GM12878 (cell line): Measurements from ENCODE around the gene RAB11A. TPM values are rescaled to one million over a fixed set of nuclear protein-coding genes. Genes with fewer than 3 reads are reported as not detected.

Source experiments
- HDAC6 ChIP-seq: fragments of 200-600 bp; sonication (generic); IDR thresholded peaks from one replicate; pipeline ENCODE4 v1.8.0; 2017; ENCODE audit warnings: antibody characterized with exemption; ENCODE audit not compliant: unreplicated experiment
- HDGF ChIP-seq: fragments of 450-650 bp; IDR thresholded peaks from 2 replicates; pipeline ENCODE4 v1.6.1; 2016; ENCODE audit warnings: antibody characterized with exemption
- JUNB ChIP-seq: IDR thresholded peaks from 2 replicates; pipeline ENCODE4 v1.6.1; 2016; ENCODE audit warnings: antibody characterized with exemption, mild to moderate bottlenecking
- NR2C2 ChIP-seq: IDR thresholded peaks from 2 replicates; pipeline ENCODE4 v1.6.1; 2011; ENCODE audit warnings: borderline replicate concordance, low read depth; ENCODE audit not compliant: control insufficient read depth, insufficient read length
- PAX5 ChIP-seq: IDR thresholded peaks from 2 replicates; pipeline ENCODE4 v1.6.1; 2011; ENCODE audit warnings: low read depth, low read length, borderline replicate concordance
- PBX3 ChIP-seq: IDR thresholded peaks from 2 replicates; pipeline ENCODE4 v1.6.1; 2011; ENCODE audit warnings: mild to moderate bottlenecking, low read depth, low read length, moderate library complexity; ENCODE audit not compliant: insufficient replicate concordance
- RELB ChIP-seq: fragments of 450-650 bp; IDR thresholded peaks from 2 replicates; pipeline ENCODE4 v1.6.1; 2017; ENCODE audit warnings: low read depth, mild to moderate bottlenecking, moderate library complexity
- polyA plus RNA-seq, 11 experiments: library from polyadenylated mRNA; depleted of rRNA in 4 of 11; unstranded in 6 of 11; stranded (reverse) in 5 of 11; fragments of >200 nt; fragmentation: Nextera tagmentation in 4 of 11; fragmentation: Illumina TruSeq in 1 of 11; extraction: Ambion mirVana in 4 of 11; extraction: Trizol in 1 of 11; gene quantifications; 1 replicate in 1 of 11; 2 replicates in 10 of 11; pipeline versions ENCODE4 v1.2.1 to v1.2.3, GENCODE V29; 2011 to 2016; ENCODE audit warnings: inconsistent platforms in 2 of 11, missing spikeins in 2 of 11, low read depth in 1 of 11
- total RNA-seq, 4 experiments: library from RNA; depleted of rRNA in 3 of 4; stranded (reverse); fragments of >200 nt in 3 of 4; fragmentation: Illumina TruSeq in 1 of 4; extraction: Trizol in 1 of 4; gene quantifications; 2 replicates each; pipeline versions ENCODE4 v1.2.1 to v1.2.3, GENCODE V29; 2013 to 2021
- TF ChIP-seq, protein P1 (sequence below): fragments of 450-650 bp; IDR thresholded peaks from 2 replicates; pipeline ENCODE4 v1.6.1; 2017; ENCODE audit warnings: mild to moderate bottlenecking, moderate library complexity

Gene RAB11A
- total and polyA plus RNA-seq, 10 of the 15 experiments (the other 5 are each of a cell fraction or from before 2014, with no cell fraction given), result 128 to 387 (median 224) TPM

- no peak for TF ChIP-seq PBX3
- TF ChIP-seq JUNB, result peak; percentile 68
- no peak for TF ChIP-seq RELB
- no peak for TF ChIP-seq HDAC6
- TF ChIP-seq PAX5, result 0 out of 2 replicates have a peak, but pooled peaks have one; percentile 33
- no peak for TF ChIP-seq NR2C2
- TF ChIP-seq, protein P1, sequence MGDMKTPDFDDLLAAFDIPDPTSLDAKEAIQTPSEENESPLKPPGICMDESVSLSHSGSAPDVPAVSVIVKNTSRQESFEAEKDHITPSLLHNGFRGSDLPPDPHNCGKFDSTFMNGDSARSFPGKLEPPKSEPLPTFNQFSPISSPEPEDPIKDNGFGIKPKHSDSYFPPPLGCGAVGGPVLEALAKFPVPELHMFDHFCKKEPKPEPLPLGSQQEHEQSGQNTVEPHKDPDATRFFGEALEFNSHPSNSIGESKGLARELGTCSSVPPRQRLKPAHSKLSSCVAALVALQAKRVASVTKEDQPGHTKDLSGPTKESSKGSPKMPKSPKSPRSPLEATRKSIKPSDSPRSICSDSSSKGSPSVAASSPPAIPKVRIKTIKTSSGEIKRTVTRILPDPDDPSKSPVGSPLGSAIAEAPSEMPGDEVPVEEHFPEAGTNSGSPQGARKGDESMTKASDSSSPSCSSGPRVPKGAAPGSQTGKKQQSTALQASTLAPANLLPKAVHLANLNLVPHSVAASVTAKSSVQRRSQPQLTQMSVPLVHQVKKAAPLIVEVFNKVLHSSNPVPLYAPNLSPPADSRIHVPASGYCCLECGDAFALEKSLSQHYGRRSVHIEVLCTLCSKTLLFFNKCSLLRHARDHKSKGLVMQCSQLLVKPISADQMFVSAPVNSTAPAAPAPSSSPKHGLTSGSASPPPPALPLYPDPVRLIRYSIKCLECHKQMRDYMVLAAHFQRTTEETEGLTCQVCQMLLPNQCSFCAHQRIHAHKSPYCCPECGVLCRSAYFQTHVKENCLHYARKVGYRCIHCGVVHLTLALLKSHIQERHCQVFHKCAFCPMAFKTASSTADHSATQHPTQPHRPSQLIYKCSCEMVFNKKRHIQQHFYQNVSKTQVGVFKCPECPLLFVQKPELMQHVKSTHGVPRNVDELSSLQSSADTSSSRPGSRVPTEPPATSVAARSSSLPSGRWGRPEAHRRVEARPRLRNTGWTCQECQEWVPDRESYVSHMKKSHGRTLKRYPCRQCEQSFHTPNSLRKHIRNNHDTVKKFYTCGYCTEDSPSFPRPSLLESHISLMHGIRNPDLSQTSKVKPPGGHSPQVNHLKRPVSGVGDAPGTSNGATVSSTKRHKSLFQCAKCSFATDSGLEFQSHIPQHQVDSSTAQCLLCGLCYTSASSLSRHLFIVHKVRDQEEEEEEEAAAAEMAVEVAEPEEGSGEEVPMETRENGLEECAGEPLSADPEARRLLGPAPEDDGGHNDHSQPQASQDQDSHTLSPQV, result no peak
- TF ChIP-seq HDGF, result no peak
These were observed 49.1 kb downstream of the RAB11A start (continued) for GRCh38 chr15:65918357-65918920.
